MCF 10A (cell line): ENCODE data around the gene ABR. TPM values are rescaled to one million over a fixed set of nuclear protein-coding genes. Genes with fewer than 3 reads are reported as not detected.

ENCODE experiments used
- BruUV-seq: library from RNA; stranded (reverse); fragments of 400-500 nt; replicated peaks from 2 replicates; lab custom pipeline; 2021; lab: Mats Ljungman, UMichigan
- CTCF ChIA-PET: fragments of 300-600 bp; sonication (Branson Sonifier 250); formaldehyde crosslinking; extraction: SDS; loops from one replicate; lab custom pipeline; 2021; ENCODE audit warnings: antibody characterized with exemption, inconsistent platforms; lab: Yijun Ruan, JAX
- POLR2A ChIA-PET: fragments of 300-600, 350-650 bp; sonication (Branson Sonifier 250); formaldehyde crosslinking; extraction: SDS; loops from one replicate; lab custom pipeline; 2020; ENCODE audit warnings: antibody characterized with exemption, inconsistent platforms; lab: Yijun Ruan, JAX
- DNase-seq: peaks from one replicate; pipeline ENCODE4 v3.0.0-alpha.2; 2018; ENCODE audit not compliant: unreplicated experiment
- H3K27ac Mint-ChIP-seq: one replicate; pipeline ENCODE4 v1.8.0; 2022; ENCODE audit warnings: mild to moderate bottlenecking, low read depth, mixed read lengths; ENCODE audit not compliant: unreplicated experiment
- H3K27me3 Mint-ChIP-seq: one replicate; pipeline ENCODE4 v1.8.0; 2022; ENCODE audit warnings: mixed read lengths; ENCODE audit not compliant: insufficient read depth, unreplicated experiment
- H3K36me3 Mint-ChIP-seq: one replicate; pipeline ENCODE4 v1.8.0; 2022; ENCODE audit warnings: mild to moderate bottlenecking, moderate library complexity, mixed read lengths; ENCODE audit not compliant: insufficient read depth, unreplicated experiment
- H3K4me1 Mint-ChIP-seq: one replicate; pipeline ENCODE4 v1.8.0; 2022; ENCODE audit warnings: mixed read lengths; ENCODE audit not compliant: insufficient read depth, unreplicated experiment
- H3K4me3 Mint-ChIP-seq: one replicate; pipeline ENCODE4 v1.8.0; 2022; ENCODE audit warnings: mild to moderate bottlenecking, moderate library complexity, mixed read lengths; ENCODE audit not compliant: unreplicated experiment
- H3K9me3 Mint-ChIP-seq: one replicate; pipeline ENCODE4 v1.8.0; 2022; ENCODE audit warnings: mixed read lengths; ENCODE audit not compliant: unreplicated experiment
- CTCF ChIP-seq: fragments of 200-600 bp; IDR thresholded peaks from one replicate; pipeline ENCODE4 v1.8.0; 2022; ENCODE audit warnings: antibody characterized with exemption, mild to moderate bottlenecking; ENCODE audit not compliant: unreplicated experiment
- intact Hi-C: fragments of 100-400 bp; cut with micrococcal nuclease; formaldehyde crosslinking; loops from 2 replicates; pipeline ENCODE4 v1.14.1; 2022
- total RNA-seq: library from RNA; stranded (reverse); gene quantifications from 2 replicates; pipeline ENCODE4 v1.2.3, GENCODE V29; 2022

ABR gene
- total RNA-seq, 1 experiment from 2014 or later = 44.7 TPM

GRCh38 chr17:1208966-1209365 lies 29.2 kb upstream of the ABR start:
- Mint-ChIP-seq H3K27me3 (peaks cover 44% of the 10 kb centered on the region), H3K9me3 (no peaks in the 10 kb centered on the region), H3K36me3 (no peaks in the 10 kb centered on the region), H3K27ac (no peak overlapping the region), H3K4me1 (no peaks in the 10 kb centered on the region), H3K4me3 (no peak overlapping the region)
- no peak for TF ChIP-seq CTCF
- ChIA-PET CTCF (no interaction called here), POLR2A (interaction anchor here (0.7 kb wide), 1 partner anchor 11 kb away, joined by 6 read pairs; no protein-coding TSS in a partner anchor)
- DNase-seq = no peak
- intact Hi-C loops = no loop called here
- BruUV-seq = no TSS peak

GRCh38 chr17:1206026-1206777 lies 26.4 kb upstream of the ABR start:
- no peak for TF ChIP-seq CTCF
- H3K4me1 Mint-ChIP-seq = no peaks in the 10 kb centered on the region
- H3K36me3 Mint-ChIP-seq = no peaks in the 10 kb centered on the region
- ChIA-PET POLR2A (interaction anchor here (0.7 kb wide), 1 partner anchor 75 kb away, joined by 4 read pairs; no protein-coding TSS in a partner anchor), CTCF (interaction anchor here (0.6 to 1.1 kb wide), 3 partner anchors 12 to 562 kb away, joined by 3 read pairs; no protein-coding TSS in a partner anchor)
- H3K9me3 Mint-ChIP-seq = no peaks in the 10 kb centered on the region
- intact Hi-C loops = no loop called here
- no TSS peak for BruUV-seq
- H3K27me3 Mint-ChIP-seq = peaks cover 22% of the 10 kb centered on the region
- no peak for DNase-seq
- no peak overlapping the region for H3K4me3 Mint-ChIP-seq
- H3K27ac Mint-ChIP-seq = no peak overlapping the region

- no peak overlapping the region for H3K4me3 Mint-ChIP-seq
- ChIA-PET POLR2A (no interaction called here), CTCF (no interaction called here)
- H3K9me3 Mint-ChIP-seq = no peaks in the 10 kb centered on the region
- no peaks in the 10 kb centered on the region for H3K36me3 Mint-ChIP-seq
- intact Hi-C loops = no loop called here
- DNase-seq = no peak
- TF ChIP-seq CTCF = no peak
- no peaks in the 10 kb centered on the region for H3K27me3 Mint-ChIP-seq
- no peak overlapping the region for H3K27ac Mint-ChIP-seq
- BruUV-seq = no TSS peak
- H3K4me1 Mint-ChIP-seq = no peaks in the 10 kb centered on the region
These were observed 24.1 kb upstream of the ABR start for GRCh38 chr17:1203967-1204291.

- TF ChIP-seq CTCF = no peak
- Mint-ChIP-seq H3K9me3 (no peaks in the 10 kb centered on the region), H3K27me3 (no peaks in the 10 kb centered on the region), H3K4me1 (no peaks in the 10 kb centered on the region), H3K4me3 (no peak overlapping the region), H3K27ac (no peak overlapping the region), H3K36me3 (no peaks in the 10 kb centered on the region)
- intact Hi-C loops = no loop called here
- BruUV-seq = no TSS peak
- POLR2A ChIA-PET = no interaction called here
- CTCF ChIA-PET = no interaction called here
- no peak for DNase-seq
These were observed 23.6 kb upstream of the ABR start for GRCh38 chr17:1203111-1203966.
